ENCODE data around the gene FOSL2. TPM values are rescaled to one million over a fixed set of nuclear protein-coding genes. Genes with fewer than 3 reads are reported as not detected.

FOSL2 gene
- polyA plus RNA-seq, 1 donor (not counting 4 experiments of a cell fraction or from before 2014, with no cell fraction given), result 24.1 TPM

DNA sequence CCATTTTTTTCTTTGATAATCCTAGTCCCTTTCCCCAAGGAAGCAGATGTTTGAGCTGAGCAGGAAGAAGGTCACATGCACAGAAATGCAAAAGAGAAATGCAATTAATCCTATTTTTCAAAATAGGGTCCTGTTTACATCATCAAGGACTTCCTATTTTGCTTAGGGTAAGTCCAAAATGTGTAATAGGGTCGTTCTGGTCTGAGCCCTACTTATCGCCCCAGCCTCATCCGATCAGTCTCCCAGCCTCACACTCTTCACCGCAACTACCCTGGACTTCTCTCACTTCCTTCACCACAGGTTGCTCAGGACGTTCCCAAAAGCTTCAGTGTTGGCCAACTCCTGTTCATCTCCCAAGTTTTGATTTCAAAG is 32.8 kb downstream of the FOSL2 start:
- Histone ChIP-seq H3K27me3 (ENCODE audit: control insufficient read depth, extremely low read depth, insufficient read depth, low read length) (no peaks in the 10 kb centered on the region), H3K9ac (ENCODE audit: control insufficient read depth, extremely low read depth, insufficient read depth, low read length) (no peak overlapping the region), H2AFZ (ENCODE audit: control insufficient read depth, low read length) (no peak overlapping the region), H3K27ac (ENCODE audit: control insufficient read depth, insufficient read depth, low read length) (no peak overlapping the region), H3K4me2 (ENCODE audit: control insufficient read depth, extremely low read depth, insufficient read depth, low read depth, low read length) (no peak overlapping the region), H3K9me1 (ENCODE audit: control insufficient read depth, extremely low read depth, insufficient read depth, low read length) (no peaks in the 10 kb centered on the region), H3K4me1 (ENCODE audit: control insufficient read depth, extremely low read depth, insufficient read depth, low read length) (no peaks in the 10 kb centered on the region), H3K36me3 (ENCODE audit: control insufficient read depth in 2 of 2, extremely low read depth in 1 of 2, insufficient read depth in 2 of 2, low read length in 2 of 2) (no peaks in the 10 kb centered on the region), H3K9me3 (ENCODE audit: control insufficient read depth, low read depth, low read length) (no peaks in the 10 kb centered on the region), H3K79me2 (ENCODE audit: control insufficient read depth, insufficient read depth, low read length) (no peaks in the 10 kb centered on the region), H3K4me3 (ENCODE audit: control insufficient read depth in 2 of 3, extremely low read depth in 1 of 3, insufficient read depth in 2 of 3, low read depth in 1 of 3, low read length in 3 of 3) (no peak overlapping the region), H4K20me1 (ENCODE audit: control insufficient read depth, extremely low read depth, insufficient read depth, low read length) (no peaks in the 10 kb centered on the region)
- DNase-seq (ENCODE audit: low read depth, low spot score), result no peak
- dilution Hi-C loops (cut with MboI; ENCODE audit: extremely low pct_ligation_motif_present, low sequenced_read_pairs), result no loop called here
- FAIRE-seq, result no peak
- TF ChIP-seq EZH2 (IDR thresholded peaks at IDR 0.05; ENCODE audit: low read length), result no peak
- TF ChIP-seq, protein P1, sequence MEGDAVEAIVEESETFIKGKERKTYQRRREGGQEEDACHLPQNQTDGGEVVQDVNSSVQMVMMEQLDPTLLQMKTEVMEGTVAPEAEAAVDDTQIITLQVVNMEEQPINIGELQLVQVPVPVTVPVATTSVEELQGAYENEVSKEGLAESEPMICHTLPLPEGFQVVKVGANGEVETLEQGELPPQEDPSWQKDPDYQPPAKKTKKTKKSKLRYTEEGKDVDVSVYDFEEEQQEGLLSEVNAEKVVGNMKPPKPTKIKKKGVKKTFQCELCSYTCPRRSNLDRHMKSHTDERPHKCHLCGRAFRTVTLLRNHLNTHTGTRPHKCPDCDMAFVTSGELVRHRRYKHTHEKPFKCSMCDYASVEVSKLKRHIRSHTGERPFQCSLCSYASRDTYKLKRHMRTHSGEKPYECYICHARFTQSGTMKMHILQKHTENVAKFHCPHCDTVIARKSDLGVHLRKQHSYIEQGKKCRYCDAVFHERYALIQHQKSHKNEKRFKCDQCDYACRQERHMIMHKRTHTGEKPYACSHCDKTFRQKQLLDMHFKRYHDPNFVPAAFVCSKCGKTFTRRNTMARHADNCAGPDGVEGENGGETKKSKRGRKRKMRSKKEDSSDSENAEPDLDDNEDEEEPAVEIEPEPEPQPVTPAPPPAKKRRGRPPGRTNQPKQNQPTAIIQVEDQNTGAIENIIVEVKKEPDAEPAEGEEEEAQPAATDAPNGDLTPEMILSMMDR (optimal IDR thresholded peaks at IDR 0.05 in 1 of 3, IDR thresholded peaks at IDR 0.05 in 1 of 3, conservative IDR thresholded peaks at IDR 0.05 in 1 of 3; ENCODE audit: extremely low read depth in 1 of 3, insufficient read depth in 2 of 3, low read length in 3 of 3), result no peak

DNA sequence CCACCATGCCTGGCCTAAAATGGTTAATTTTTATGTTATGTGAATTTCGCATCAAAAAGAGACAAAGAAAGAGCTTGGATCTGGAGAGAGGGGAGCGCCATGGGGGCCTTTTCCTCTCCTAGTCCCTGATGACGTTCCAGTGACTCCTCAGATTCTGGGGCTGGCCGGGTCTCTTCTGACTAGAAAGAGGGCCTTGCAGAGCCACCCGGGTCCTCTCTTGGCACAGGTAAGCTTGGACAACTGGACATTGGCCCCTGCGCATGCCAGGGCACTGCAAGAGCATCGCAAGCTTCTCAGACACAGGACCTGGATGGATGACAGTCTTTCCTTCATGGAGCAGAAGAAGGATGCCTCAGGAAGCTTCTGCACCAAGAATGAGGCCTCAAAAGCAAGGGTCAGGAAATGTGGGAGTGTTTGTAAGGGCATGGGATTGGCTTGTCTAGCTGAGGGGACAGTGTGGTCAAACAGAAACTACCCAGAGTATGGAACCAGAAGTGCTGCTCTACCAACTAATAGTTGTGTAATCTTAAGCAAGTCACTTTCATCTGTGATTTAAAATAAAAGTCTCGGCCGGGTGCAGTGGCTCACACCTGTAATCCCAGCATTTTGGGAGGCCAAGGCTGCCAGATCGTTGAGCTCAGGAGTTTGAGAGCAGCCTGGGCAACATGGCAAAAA is 35.2 kb downstream of the FOSL2 start:
- TF ChIP-seq, protein P1 (optimal IDR thresholded peaks at IDR 0.05 in 1 of 3, IDR thresholded peaks at IDR 0.05 in 1 of 3, conservative IDR thresholded peaks at IDR 0.05 in 1 of 3; ENCODE audit: extremely low read depth in 1 of 3, insufficient read depth in 2 of 3, low read length in 3 of 3), result no peak
- no peak for TF ChIP-seq EZH2 (IDR thresholded peaks at IDR 0.05; ENCODE audit: low read length)
- H4K20me1 ChIP-seq (ENCODE audit: control insufficient read depth, extremely low read depth, insufficient read depth, low read length), result no peaks in the 10 kb centered on the region
- no peaks in the 10 kb centered on the region for H3K36me3 ChIP-seq (ENCODE audit: control insufficient read depth in 2 of 2, extremely low read depth in 1 of 2, insufficient read depth in 2 of 2, low read length in 2 of 2)
- no peaks in the 10 kb centered on the region for H3K79me2 ChIP-seq (ENCODE audit: control insufficient read depth, insufficient read depth, low read length)
- FAIRE-seq (no peak), DNase-seq (ENCODE audit: low read depth, low spot score) (no peak)
- H3K27me3 ChIP-seq (ENCODE audit: control insufficient read depth, extremely low read depth, insufficient read depth, low read length), result no peaks in the 10 kb centered on the region
- H3K9me3 ChIP-seq (ENCODE audit: control insufficient read depth, low read depth, low read length), result no peaks in the 10 kb centered on the region
- H3K27ac ChIP-seq (ENCODE audit: control insufficient read depth, insufficient read depth, low read length), result no peak overlapping the region
- H3K4me1 ChIP-seq (ENCODE audit: control insufficient read depth, extremely low read depth, insufficient read depth, low read length), result no peaks in the 10 kb centered on the region
- no peak overlapping the region for H2AFZ ChIP-seq (ENCODE audit: control insufficient read depth, low read length)
- dilution Hi-C loops (cut with MboI; ENCODE audit: extremely low pct_ligation_motif_present, low sequenced_read_pairs), result no loop called here
- no peak overlapping the region for H3K4me3 ChIP-seq (ENCODE audit: control insufficient read depth in 2 of 3, extremely low read depth in 1 of 3, insufficient read depth in 2 of 3, low read depth in 1 of 3, low read length in 3 of 3)
- no peak overlapping the region for H3K9ac ChIP-seq (ENCODE audit: control insufficient read depth, extremely low read depth, insufficient read depth, low read length)
- no peaks in the 10 kb centered on the region for H3K9me1 ChIP-seq (ENCODE audit: control insufficient read depth, extremely low read depth, insufficient read depth, low read length)
- no peak overlapping the region for H3K4me2 ChIP-seq (ENCODE audit: control insufficient read depth, extremely low read depth, insufficient read depth, low read depth, low read length)
